ENCODE data around the gene SRRT.

SRRT gene, protein sequence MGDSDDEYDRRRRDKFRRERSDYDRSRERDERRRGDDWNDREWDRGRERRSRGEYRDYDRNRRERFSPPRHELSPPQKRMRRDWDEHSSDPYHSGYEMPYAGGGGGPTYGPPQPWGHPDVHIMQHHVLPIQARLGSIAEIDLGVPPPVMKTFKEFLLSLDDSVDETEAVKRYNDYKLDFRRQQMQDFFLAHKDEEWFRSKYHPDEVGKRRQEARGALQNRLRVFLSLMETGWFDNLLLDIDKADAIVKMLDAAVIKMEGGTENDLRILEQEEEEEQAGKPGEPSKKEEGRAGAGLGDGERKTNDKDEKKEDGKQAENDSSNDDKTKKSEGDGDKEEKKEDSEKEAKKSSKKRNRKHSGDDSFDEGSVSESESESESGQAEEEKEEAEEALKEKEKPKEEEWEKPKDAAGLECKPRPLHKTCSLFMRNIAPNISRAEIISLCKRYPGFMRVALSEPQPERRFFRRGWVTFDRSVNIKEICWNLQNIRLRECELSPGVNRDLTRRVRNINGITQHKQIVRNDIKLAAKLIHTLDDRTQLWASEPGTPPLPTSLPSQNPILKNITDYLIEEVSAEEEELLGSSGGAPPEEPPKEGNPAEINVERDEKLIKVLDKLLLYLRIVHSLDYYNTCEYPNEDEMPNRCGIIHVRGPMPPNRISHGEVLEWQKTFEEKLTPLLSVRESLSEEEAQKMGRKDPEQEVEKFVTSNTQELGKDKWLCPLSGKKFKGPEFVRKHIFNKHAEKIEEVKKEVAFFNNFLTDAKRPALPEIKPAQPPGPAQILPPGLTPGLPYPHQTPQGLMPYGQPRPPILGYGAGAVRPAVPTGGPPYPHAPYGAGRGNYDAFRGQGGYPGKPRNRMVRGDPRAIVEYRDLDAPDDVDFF

DNA sequence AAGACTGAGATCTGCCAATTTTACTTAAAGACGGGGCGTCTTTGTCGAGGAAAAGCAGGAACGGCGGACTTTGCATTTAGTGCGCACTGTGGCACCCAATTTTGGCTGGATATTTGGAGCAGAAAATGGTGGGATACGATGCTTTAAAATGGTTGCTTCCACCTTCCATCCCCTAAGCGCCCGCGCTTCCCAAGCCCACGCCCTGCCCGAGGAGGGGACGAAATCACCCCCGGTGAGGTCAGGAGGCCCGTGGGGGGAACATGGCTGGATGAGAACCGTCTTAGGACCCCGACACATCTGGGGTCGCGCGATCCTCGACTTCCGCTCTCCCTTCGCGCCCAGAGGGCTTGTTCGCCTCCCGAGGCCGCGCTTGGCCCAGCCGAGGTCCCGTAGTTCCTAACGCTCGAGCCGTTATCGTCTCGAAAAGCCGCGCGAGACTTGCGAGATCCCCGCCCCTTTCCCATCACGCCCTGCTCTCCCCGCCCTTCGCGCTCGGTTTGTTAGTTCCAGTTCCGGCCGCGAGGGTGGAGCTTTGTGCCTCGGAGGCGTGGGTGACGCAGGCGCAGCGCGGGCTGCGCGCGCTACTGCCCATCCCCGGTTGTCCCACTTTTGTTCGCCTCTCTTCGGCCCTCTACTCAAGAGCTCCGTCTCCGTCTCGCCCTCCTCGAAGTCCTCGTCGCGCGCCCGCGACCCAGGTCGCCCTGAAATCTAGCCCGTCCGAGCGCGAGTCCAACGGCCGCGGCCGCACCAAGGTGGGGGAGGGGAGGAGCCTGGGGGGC lies at the start of gene SRRT:
TSS of gene SRRT (plus strand) at position 527 of the 779 bp plus-strand sequence. CDS start 488 bp downstream, outside the sequence.
- H3K27ac ChIP-seq (ENCODE audit: poor library complexity, severe bottlenecking): peak within 1 kb of the TSS; percentile 71
- no peaks in the 10 kb centered on the region for H3K27me3 ChIP-seq (ENCODE audit: insufficient read depth, poor library complexity, severe bottlenecking)
- ATAC-seq (ENCODE audit: low read depth) (peak; percentile 93), DNase-seq (ENCODE audit: low spot score) (peak; percentile 98)
- peak within 1 kb of the TSS; percentile 76 for H3K4me3 ChIP-seq (ENCODE audit: severe bottlenecking)
- TF ChIP-seq, protein P1, sequence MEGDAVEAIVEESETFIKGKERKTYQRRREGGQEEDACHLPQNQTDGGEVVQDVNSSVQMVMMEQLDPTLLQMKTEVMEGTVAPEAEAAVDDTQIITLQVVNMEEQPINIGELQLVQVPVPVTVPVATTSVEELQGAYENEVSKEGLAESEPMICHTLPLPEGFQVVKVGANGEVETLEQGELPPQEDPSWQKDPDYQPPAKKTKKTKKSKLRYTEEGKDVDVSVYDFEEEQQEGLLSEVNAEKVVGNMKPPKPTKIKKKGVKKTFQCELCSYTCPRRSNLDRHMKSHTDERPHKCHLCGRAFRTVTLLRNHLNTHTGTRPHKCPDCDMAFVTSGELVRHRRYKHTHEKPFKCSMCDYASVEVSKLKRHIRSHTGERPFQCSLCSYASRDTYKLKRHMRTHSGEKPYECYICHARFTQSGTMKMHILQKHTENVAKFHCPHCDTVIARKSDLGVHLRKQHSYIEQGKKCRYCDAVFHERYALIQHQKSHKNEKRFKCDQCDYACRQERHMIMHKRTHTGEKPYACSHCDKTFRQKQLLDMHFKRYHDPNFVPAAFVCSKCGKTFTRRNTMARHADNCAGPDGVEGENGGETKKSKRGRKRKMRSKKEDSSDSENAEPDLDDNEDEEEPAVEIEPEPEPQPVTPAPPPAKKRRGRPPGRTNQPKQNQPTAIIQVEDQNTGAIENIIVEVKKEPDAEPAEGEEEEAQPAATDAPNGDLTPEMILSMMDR (IDR thresholded peaks at IDR 0.05; ENCODE audit: poor library complexity, severe bottlenecking): no peak
- peaks cover 81% of the 10 kb centered on the region for H3K36me3 ChIP-seq (ENCODE audit: low read depth)
- peaks cover 9% of the 10 kb centered on the region for H3K4me1 ChIP-seq (ENCODE audit: insufficient read depth, poor library complexity, severe bottlenecking)
- no peaks in the 10 kb centered on the region for H3K9me3 ChIP-seq (ENCODE audit: severe bottlenecking)

DNA sequence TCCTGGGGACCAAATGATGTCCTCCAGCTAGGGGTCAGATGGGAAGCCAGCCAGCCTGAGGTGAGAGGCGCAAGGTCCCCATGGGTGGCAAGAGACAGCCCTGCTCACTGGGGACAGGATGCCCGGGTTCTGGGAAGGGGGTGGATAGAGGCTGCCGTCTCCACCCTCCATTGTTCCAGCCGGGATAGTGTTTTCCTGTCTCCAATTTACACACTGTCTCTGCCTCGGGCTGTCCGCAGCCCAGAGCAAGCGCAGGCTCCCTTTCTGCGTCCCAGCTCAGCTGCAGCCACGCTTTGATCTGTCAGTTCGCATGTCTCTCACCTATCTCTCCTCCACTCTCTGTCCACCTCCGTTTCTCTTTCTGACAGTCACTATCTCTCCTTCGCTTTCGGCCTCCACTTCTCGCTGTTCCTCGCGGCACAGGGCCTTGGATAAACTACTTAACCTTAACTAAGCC lies 49.7 kb upstream of the SRRT start:
- peak overlapping the region; percentile 97 for H3K4me3 ChIP-seq (ENCODE audit: severe bottlenecking)
- H3K36me3 ChIP-seq (ENCODE audit: low read depth): peaks cover 48% of the 10 kb centered on the region
- no peaks in the 10 kb centered on the region for H3K4me1 ChIP-seq (ENCODE audit: insufficient read depth, poor library complexity, severe bottlenecking)
- no peaks in the 10 kb centered on the region for H3K27me3 ChIP-seq (ENCODE audit: insufficient read depth, poor library complexity, severe bottlenecking)
- H3K27ac ChIP-seq (ENCODE audit: poor library complexity, severe bottlenecking): peak overlapping the region; percentile 80
- TF ChIP-seq, protein P1 (IDR thresholded peaks at IDR 0.05; ENCODE audit: poor library complexity, severe bottlenecking): no peak
- H3K9me3 ChIP-seq (ENCODE audit: severe bottlenecking): no peaks in the 10 kb centered on the region
- DNase-seq (ENCODE audit: low spot score) (no peak), ATAC-seq (ENCODE audit: low read depth) (peak; percentile 47)

DNA sequence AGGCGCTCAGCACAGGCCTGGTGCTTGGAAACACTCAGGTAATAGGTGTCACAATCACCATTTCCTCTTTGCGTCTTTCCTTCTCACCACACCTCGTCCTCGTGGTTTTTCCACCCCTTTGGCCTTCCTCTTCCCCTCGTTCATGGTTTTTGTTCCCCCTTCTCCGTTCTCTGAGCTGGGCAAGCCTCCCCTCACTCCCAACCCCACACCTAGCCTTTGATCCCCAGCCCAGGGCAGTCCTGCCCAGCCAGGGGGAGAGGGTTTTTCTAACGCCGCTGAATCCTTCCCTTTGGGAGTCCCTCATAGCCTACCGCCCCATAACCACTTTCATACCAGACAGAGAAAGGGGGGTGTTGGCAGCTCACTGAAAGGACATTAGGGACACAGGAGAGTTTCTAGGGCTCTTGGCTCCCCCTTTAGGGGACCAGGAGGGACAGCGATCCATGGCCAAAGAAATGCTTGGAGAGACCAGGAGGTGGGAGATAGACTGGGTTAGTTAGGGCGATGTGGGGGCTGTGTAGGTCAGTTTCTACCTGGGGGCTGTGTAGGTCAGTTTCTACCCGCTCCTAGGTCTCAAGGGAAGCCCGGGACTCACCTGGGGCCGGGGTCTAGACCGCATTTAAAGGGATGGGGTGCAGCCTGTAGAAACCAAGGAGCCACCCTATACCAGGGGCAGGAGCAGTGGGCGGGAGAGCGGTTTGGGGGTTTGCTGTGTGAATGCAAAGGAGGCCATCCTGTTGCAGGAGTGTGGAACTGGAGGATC lies 49.0 kb upstream of the SRRT start:
- peak overlapping the region; percentile 97 for H3K4me3 ChIP-seq (ENCODE audit: severe bottlenecking)

More for the DNA sequence above, 49.0 kb upstream of the SRRT start:
- DNase-seq (ENCODE audit: low spot score) (no peak), ATAC-seq (ENCODE audit: low read depth) (peak; percentile 17; the same call in 1 of the 3 replicates)
- H3K36me3 ChIP-seq (ENCODE audit: low read depth): peaks cover 41% of the 10 kb centered on the region
- H3K27me3 ChIP-seq (ENCODE audit: insufficient read depth, poor library complexity, severe bottlenecking): no peaks in the 10 kb centered on the region
- no peaks in the 10 kb centered on the region for H3K9me3 ChIP-seq (ENCODE audit: severe bottlenecking)
- peak overlapping the region; percentile 80 for H3K27ac ChIP-seq (ENCODE audit: poor library complexity, severe bottlenecking)
- TF ChIP-seq, protein P1 (IDR thresholded peaks at IDR 0.05; ENCODE audit: poor library complexity, severe bottlenecking): peak; percentile 34
- no peaks in the 10 kb centered on the region for H3K4me1 ChIP-seq (ENCODE audit: insufficient read depth, poor library complexity, severe bottlenecking)

Data from RWPE2 (cell line).